ENCODE results near the gene VAMP4. TPM values are rescaled to one million over a fixed set of nuclear protein-coding genes. Genes with fewer than 3 reads are reported as not detected.

The VAMP4 gene
- total RNA-seq, 1 donor = 4.8 TPM

DNA sequence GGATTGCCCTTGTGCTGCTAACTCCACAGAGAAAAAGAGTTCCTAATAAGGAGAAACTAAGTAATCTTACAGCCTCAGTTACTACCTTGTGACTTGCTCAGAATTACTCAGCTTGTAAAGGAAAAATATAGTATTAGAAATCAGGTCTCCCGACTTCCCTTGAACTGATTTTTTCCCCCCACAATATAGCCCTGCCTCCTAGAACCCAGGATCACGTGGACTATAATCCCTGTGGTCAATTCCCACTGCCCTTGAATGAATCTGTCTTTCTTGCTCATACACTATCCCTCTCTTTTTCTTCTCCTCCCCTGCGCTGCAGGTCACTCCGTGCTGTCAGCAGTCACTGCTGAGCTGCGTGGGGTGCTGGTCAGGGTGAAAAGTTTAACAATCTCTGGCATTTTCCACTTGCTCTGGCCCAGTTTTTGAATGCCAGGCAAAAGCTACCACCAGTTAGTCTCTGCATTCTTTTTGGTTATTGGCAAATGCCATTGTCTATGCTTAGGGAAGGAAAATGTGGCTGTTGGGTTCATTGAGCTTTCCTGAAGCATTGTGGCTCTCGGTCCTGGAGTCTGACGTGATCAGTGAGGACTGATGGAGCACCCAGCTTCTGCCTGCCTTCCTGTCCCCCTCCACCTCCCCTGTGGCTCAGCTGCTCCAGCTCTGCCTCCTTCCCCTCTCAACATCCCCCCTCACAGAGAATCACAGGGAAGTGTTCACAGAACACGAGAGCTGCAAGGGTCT, 87.5 kb downstream of the VAMP4 start:
- no peak for DNase-seq (ENCODE audit: low read depth in 2 of 3, low spot score in 2 of 3)

DNA sequence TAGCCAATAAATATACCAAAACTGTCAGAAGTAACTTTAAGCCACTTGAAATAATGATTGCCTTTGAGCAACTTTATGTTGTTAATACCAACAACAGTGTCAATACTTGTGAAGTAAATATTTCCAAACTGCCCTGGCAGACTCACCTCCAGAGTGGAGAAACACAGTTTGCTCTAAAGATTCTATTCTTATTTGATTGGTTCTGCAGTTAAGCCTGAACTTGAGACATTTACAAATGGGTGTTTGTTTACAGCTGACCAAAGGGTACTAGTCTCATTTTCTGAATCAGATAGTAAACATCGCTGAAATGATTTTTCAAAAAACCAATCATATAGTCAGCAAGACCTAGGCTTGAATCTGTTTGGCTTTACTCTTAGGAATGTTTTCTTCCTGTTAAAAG, 88.1 kb downstream of the VAMP4 start:
- no peak for DNase-seq (ENCODE audit: low read depth in 2 of 3, low spot score in 2 of 3)

DNA sequence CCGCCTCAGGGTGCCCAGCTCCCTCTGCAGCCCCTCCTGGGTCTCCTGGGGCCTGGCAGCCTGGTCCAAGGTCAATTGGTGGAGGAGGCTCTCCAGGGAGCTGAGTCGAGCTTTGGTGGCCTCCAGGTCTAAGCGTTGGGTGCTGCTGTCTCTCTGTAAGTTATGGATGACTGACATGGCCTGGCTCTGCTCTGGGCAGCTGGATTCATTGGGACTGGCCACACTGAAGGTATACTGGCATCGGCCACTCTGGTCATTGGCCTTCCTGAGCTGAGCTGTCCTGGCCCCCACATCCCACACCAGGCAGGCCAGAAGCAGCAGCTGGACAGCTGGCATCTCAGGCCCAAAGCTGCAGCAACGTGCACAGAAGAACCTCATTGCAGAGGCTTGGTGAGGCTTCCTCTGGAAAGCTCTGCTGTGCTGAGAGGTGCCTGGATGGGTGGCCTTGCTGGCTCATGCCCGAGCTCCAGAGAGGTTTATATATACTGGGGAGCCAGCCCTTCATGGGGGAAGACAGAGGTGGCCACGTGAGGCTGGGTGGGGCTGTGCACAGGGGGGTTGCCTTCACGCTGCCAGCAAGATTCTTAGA, 89.5 kb downstream of the VAMP4 start, which contains the start of gene MYOC:
TSS of gene MYOC (minus strand) at position 455 of the 589 bp plus-strand sequence. CDS start at position 378, 77 bp downstream.
- no peak for DNase-seq (ENCODE audit: low read depth in 2 of 3, low spot score in 2 of 3)

Small RNA genes lying within 50 kb of the gene (small RNA-seq; reads per million reads assigned to genes)
- not detected for gene RF00601

Other genes with a start within 250 kb of the VAMP4 start
- gene MYOCOS, start 119.8 kb downstream of the VAMP4 start, total RNA-seq = under 0.01 TPM
- gene MYOC, start 89.4 kb downstream of the VAMP4 start, total RNA-seq = 0.27 TPM
- 33.1 TPM for gene METTL13, start 39.6 kb upstream of the VAMP4 start, total RNA-seq
- 4.0 TPM for gene DNM3, start 99.4 kb upstream of the VAMP4 start, total RNA-seq